Stomach (tissue), 4 donors: ENCODE data around the gene ZNG1A.
"Not testable (repeated sequence)": the region's sequence is repeated elsewhere in the genome, so short reads cannot be mapped to it uniquely, and the experiment has no call there.

Experiments
- CTCF ChIP-seq, 7 experiments: fragments of 450-650 bp in 4 of 7; fragments of 200-600 bp in 3 of 7; sonication (generic) in 3 of 7; IDR thresholded peaks; one replicate each; pipeline ENCODE4 v1.5.1; 2016 to 2019; ENCODE audit warnings: antibody characterized with exemption in 7 of 7, control low read depth in 2 of 7, mild to moderate bottlenecking in 1 of 7
- POLR2A ChIP-seq, 4 donors: fragments of 450-650 bp; IDR thresholded peaks; one replicate each; pipeline ENCODE4 v1.6.1; 2016; ENCODE audit warnings: antibody characterized with exemption in 4 of 4, control low read depth in 2 of 4, mild to moderate bottlenecking in 1 of 4, moderate library complexity in 1 of 4
- POLR2AphosphoS5 ChIP-seq, 3 donors: sonication (generic); formaldehyde crosslinking; IDR thresholded peaks; one replicate each; pipeline ENCODE4 v1.6.1; 2016; ENCODE audit warnings: antibody characterized with exemption in 3 of 3

- TF ChIP-seq CTCF, POLR2A, POLR2AphosphoS5 (IDR thresholded peaks at IDR 0.05): not testable (repeated sequence)
Measured at GRCh38 chr9:113468-114266, 65.2 kb downstream of the ZNG1A start.
